Keratinocyte (primary cell): ENCODE results near the gene HRC. TPM values are rescaled to one million over a fixed set of nuclear protein-coding genes. Genes with fewer than 3 reads are reported as not detected.

Experiments used
- DNase-seq: peaks from one replicate; pipeline ENCODE4 v3.0.0-alpha.2; 2011; ENCODE audit warnings: low read depth, missing footprints, low spot score
- FAIRE-seq: peaks from 2 replicates; lab custom pipeline; 2011; peaks lifted over from hg19 to GRCh38; lab: Jason Lieb, UNC
- H2AFZ ChIP-seq: 2 replicates; pipeline ENCODE4 v1.6.0; 2012; ENCODE audit warnings: low read length, control low read depth, inconsistent platforms; ENCODE audit not compliant: control insufficient read depth
- H3K27ac ChIP-seq: 2 replicates; pipeline ENCODE4 v1.5.1; 2011; ENCODE audit warnings: low read length; ENCODE audit not compliant: control insufficient read depth, insufficient read depth
- H3K27me3 ChIP-seq: 3 replicates; pipeline ENCODE4 v1.6.0; 2011; ENCODE audit warnings: low read length; ENCODE audit not compliant: control insufficient read depth, insufficient read depth; ENCODE audit errors: extremely low read depth
- H3K36me3 ChIP-seq, 2 experiments: 2 replicates in 1 of 2; 3 replicates in 1 of 2; pipeline ENCODE4 v1.5.1; 2011; ENCODE audit warnings: low read length in 2 of 2, mild to moderate bottlenecking in 1 of 2; ENCODE audit not compliant: control insufficient read depth in 2 of 2, insufficient read depth in 2 of 2; ENCODE audit errors: extremely low read depth in 1 of 2
- H3K4me1 ChIP-seq: 3 replicates; pipeline ENCODE4 v1.5.1; 2011; ENCODE audit warnings: low read length; ENCODE audit not compliant: control insufficient read depth, insufficient read depth; ENCODE audit errors: extremely low read depth
- H3K4me2 ChIP-seq: 3 replicates; pipeline ENCODE4 v1.6.0; 2011; ENCODE audit warnings: low read depth, low read length; ENCODE audit not compliant: control insufficient read depth, insufficient read depth; ENCODE audit errors: extremely low read depth
- H3K4me3 ChIP-seq, 3 experiments: fragments of 200-600 bp in 1 of 3; sonication (generic) in 1 of 3; 2 replicates in 2 of 3; 3 replicates in 1 of 3; pipeline ENCODE4 v1.5.1; 2011 to 2016; ENCODE audit warnings: low read length in 3 of 3, mild to moderate bottlenecking in 3 of 3, control low read depth in 2 of 3, inconsistent platforms in 1 of 3, low read depth in 1 of 3, mixed read lengths in 1 of 3, mixed run types in 1 of 3, moderate library complexity in 1 of 3; ENCODE audit not compliant: control insufficient read depth in 2 of 3, insufficient read depth in 2 of 3; ENCODE audit errors: extremely low read depth in 1 of 3
- H3K79me2 ChIP-seq: 2 replicates; pipeline ENCODE4 v1.6.0; 2012; ENCODE audit warnings: low read length; ENCODE audit not compliant: control insufficient read depth, insufficient read depth
- H3K9ac ChIP-seq: 3 replicates; pipeline ENCODE4 v1.6.0; 2011; ENCODE audit warnings: low read length; ENCODE audit not compliant: control insufficient read depth, insufficient read depth; ENCODE audit errors: extremely low read depth
- H3K9me1 ChIP-seq: 3 replicates; pipeline ENCODE4 v1.6.0; 2011; ENCODE audit warnings: low read length; ENCODE audit not compliant: control insufficient read depth, insufficient read depth; ENCODE audit errors: extremely low read depth
- H3K9me3 ChIP-seq: 2 replicates; pipeline ENCODE4 v1.5.1; 2012; ENCODE audit warnings: low read depth, low read length; ENCODE audit not compliant: control insufficient read depth
- H4K20me1 ChIP-seq: 3 replicates; pipeline ENCODE4 v1.6.0; 2011; ENCODE audit warnings: low read length; ENCODE audit not compliant: control insufficient read depth, insufficient read depth; ENCODE audit errors: extremely low read depth
- CTCF ChIP-seq, 3 experiments: IDR thresholded peaks in 1 of 3; conservative IDR thresholded peaks in 1 of 3; optimal IDR thresholded peaks in 1 of 3; 2 replicates in 2 of 3; 3 replicates in 1 of 3; pipeline versions ENCODE3 to v1.5.1; 2011; ENCODE audit warnings: low read length in 3 of 3, mild to moderate bottlenecking in 3 of 3, moderate library complexity in 2 of 3, control low read depth in 1 of 3, inconsistent platforms in 1 of 3; ENCODE audit not compliant: insufficient read depth in 2 of 3; ENCODE audit errors: extremely low read depth in 1 of 3
- EZH2 ChIP-seq: IDR thresholded peaks from one replicate; pipeline ENCODE4 v1.6.1; 2012; ENCODE audit warnings: inconsistent platforms, mild to moderate bottlenecking, low read length, moderate library complexity
- dilution Hi-C: fragments of 300-500 bp; cut with MboI; formaldehyde crosslinking; loops from one replicate; pipeline ENCODE4 v1.7.0; 2020; ENCODE audit warnings: low sequenced_read_pairs; ENCODE audit not compliant: extremely low pct_ligation_motif_present
- polyA plus RNA-seq, 5 experiments: library from polyadenylated mRNA; depleted of rRNA in 3 of 5; stranded (reverse) in 3 of 5; stranded (forward) in 1 of 5; unstranded in 1 of 5; fragments of >200 nt; gene quantifications; 1 replicate in 1 of 5; 2 replicates in 3 of 5; 3 replicates in 1 of 5; pipeline versions ENCODE4 v1.2.1 to v1.2.3, GENCODE V29; 2011 to 2012; ENCODE audit warnings: missing spikeins in 2 of 5, low read depth in 1 of 5, low replicate concordance in 1 of 5

Gene HRC
- polyA plus RNA-seq, 1 donor (not counting 4 experiments of a cell fraction or from before 2014, with no cell fraction given), result 0.08 TPM

DNA sequence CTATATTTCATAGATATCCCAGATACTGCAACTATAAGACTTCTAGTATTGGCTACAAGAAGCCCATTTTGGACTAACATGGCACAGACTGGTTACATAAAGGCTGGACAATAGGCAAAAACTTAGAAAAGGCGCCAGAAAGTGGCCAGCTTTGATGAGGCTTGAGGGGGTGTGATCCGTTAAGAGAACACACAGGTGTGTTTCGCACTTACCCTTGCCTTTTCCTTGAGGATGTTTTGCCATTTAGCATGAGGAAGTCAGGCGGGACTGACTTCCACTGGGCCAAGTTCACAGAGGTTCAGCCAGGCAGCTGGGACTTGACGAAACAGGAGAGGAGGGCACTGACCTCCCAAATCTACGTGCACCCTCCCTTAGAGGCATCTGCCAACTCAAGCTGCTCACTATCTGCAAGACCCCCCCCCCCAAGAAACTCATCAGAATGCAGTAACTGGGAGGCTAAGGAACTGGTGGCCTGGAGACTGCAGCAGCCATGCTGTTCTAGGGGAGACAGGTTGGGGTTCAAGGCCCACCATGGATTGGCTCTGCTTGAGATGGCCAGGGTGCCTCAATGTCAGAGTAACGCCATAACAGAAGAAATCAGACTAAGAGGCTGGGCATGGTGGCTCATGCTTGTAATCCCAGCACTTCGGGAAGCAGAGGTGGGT lies 45.5 kb downstream of the HRC start:
- Histone ChIP-seq H3K9me1 (no peaks in the 10 kb centered on the region), H3K27ac (no peak overlapping the region), H3K4me1 (peaks cover 7% of the 10 kb centered on the region), H3K9me3 (no peaks in the 10 kb centered on the region), H3K4me3 (no peak overlapping the region), H3K36me3 (peaks cover 23 to 36% of the 10 kb centered on the region in 2 experiments), H3K9ac (no peak overlapping the region), H4K20me1 (peaks cover 18% of the 10 kb centered on the region), H3K79me2 (peaks cover 6% of the 10 kb centered on the region), H2AFZ (no peak overlapping the region), H3K4me2 (no peak overlapping the region), H3K27me3 (no peaks in the 10 kb centered on the region)
- dilution Hi-C loops, result no loop called here
- FAIRE-seq (no peak), DNase-seq (no peak)
- no peak for TF ChIP-seq EZH2

DNA sequence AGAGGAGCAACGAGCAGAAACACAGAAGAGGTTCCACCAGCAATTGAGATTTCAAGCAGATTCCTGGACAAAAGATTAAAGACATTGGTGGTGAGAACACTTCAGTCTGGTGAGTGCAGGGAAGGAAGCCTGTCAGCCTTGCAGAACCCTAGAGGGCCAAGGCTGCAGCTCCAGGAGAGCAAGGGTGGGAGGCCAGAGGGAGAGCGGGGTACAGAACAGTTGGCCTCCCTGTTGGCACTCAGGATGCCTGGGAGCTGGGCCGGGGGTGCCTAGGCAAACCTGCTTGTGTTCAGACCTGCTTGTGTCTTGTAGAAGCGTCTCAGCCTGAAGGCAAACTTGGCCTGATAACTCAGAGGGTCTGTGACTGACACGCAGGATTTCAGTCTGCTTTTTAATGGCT lies 46.1 kb downstream of the HRC start:
- Histone ChIP-seq H3K4me1 (peaks cover 7% of the 10 kb centered on the region), H3K36me3 (peaks cover 28 to 36% of the 10 kb centered on the region in 2 experiments), H4K20me1 (peaks cover 18% of the 10 kb centered on the region), H3K4me2 (no peak overlapping the region), H3K9ac (no peak overlapping the region), H3K27ac (no peak overlapping the region), H3K79me2 (peaks cover 6% of the 10 kb centered on the region), H3K9me3 (no peaks in the 10 kb centered on the region), H3K27me3 (no peaks in the 10 kb centered on the region), H3K9me1 (no peaks in the 10 kb centered on the region), H3K4me3 (no peak overlapping the region), H2AFZ (no peak overlapping the region)
- DNase-seq, result no peak
- dilution Hi-C loops, result no loop called here
- TF ChIP-seq EZH2, result no peak
- TF ChIP-seq CTCF (optimal IDR thresholded peaks at IDR 0.05 in 1 of 3, IDR thresholded peaks at IDR 0.05 in 1 of 3, conservative IDR thresholded peaks at IDR 0.05 in 1 of 3; ENCODE audit: extremely low read depth in 1 of 3, insufficient read depth in 2 of 3, low read length in 3 of 3), result no peak
- FAIRE-seq, result no peak
